GM23248 (cell line): Measurements from ENCODE around the gene STAP1. TPM values are rescaled to one million over a fixed set of nuclear protein-coding genes. Genes with fewer than 3 reads are reported as not detected.

Experiments
- DNase-seq: peaks from one replicate; pipeline ENCODE4 v3.0.0-alpha.2; 2015
- H2AFZ ChIP-seq: fragments of 200-600 bp; sonication (generic); 2 replicates; pipeline ENCODE4 v1.6.1; 2016; ENCODE audit warnings: antibody characterized with exemption
- H3F3A ChIP-seq: fragments of 200-600 bp; sonication (generic); 2 replicates; pipeline ENCODE4 v1.6.1; 2016; ENCODE audit warnings: mild to moderate bottlenecking, antibody characterized with exemption, mixed run types; ENCODE audit not compliant: insufficient read depth
- H3K27ac ChIP-seq: fragments of 200-600 bp; sonication (generic); 2 replicates; pipeline ENCODE4 v1.5.1; 2016; ENCODE audit warnings: mild to moderate bottlenecking
- H3K27me3 ChIP-seq: fragments of 200-600 bp; sonication (generic); replicated peaks from 2 replicates; pipeline ENCODE4 v1.6.1; 2016; ENCODE audit warnings: mild to moderate bottlenecking; ENCODE audit not compliant: insufficient read depth
- H3K36me3 ChIP-seq: fragments of 200-600 bp; sonication (generic); 2 replicates; pipeline ENCODE4 v1.6.1; 2016; ENCODE audit warnings: low read depth, mild to moderate bottlenecking
- H3K4me1 ChIP-seq: fragments of 200-600 bp; sonication (generic); 2 replicates; pipeline ENCODE4 v1.6.1; 2016; ENCODE audit warnings: mild to moderate bottlenecking; ENCODE audit not compliant: insufficient read depth
- H3K4me2 ChIP-seq: fragments of 200-600 bp; sonication (generic); one replicate; pipeline ENCODE4 v1.6.1; 2016; ENCODE audit warnings: mild to moderate bottlenecking; ENCODE audit not compliant: unreplicated experiment
- H3K4me3 ChIP-seq: fragments of 200-600 bp; sonication (generic); 2 replicates; pipeline ENCODE4 v1.5.1; 2016; ENCODE audit warnings: mild to moderate bottlenecking
- H3K79me2 ChIP-seq: fragments of 200-600 bp; sonication (generic); 2 replicates; pipeline ENCODE4 v1.6.1; 2016; ENCODE audit warnings: mild to moderate bottlenecking; ENCODE audit not compliant: insufficient read depth
- H3K9ac ChIP-seq: fragments of 200-600 bp; sonication (generic); 2 replicates; pipeline ENCODE4 v1.6.1; 2016; ENCODE audit warnings: mild to moderate bottlenecking
- H3K9me2 ChIP-seq: fragments of 200-600 bp; sonication (generic); 2 replicates; pipeline ENCODE4 v1.6.1; 2016; ENCODE audit warnings: mixed run types, mild to moderate bottlenecking, moderate library complexity; ENCODE audit not compliant: insufficient read depth
- H3K9me3 ChIP-seq: fragments of 200-600 bp; sonication (generic); one replicate; pipeline ENCODE4 v1.6.1; 2017; ENCODE audit warnings: low read depth
- H4K20me1 ChIP-seq: fragments of 200-600 bp; sonication (generic); 2 replicates; pipeline ENCODE4 v1.6.0; 2016; ENCODE audit not compliant: insufficient read depth
- EZH2 ChIP-seq: fragments of 200-600 bp; sonication (generic); IDR thresholded peaks from 2 replicates; pipeline ENCODE4 v1.6.1; 2018; ENCODE audit warnings: antibody characterized with exemption, mild to moderate bottlenecking; ENCODE audit not compliant: insufficient read depth, poor library complexity, severe bottlenecking
- EZH2phosphoT487 ChIP-seq: fragments of 200-600 bp; sonication (generic); IDR thresholded peaks from 2 replicates; pipeline ENCODE4 v1.6.1; 2018; ENCODE audit warnings: antibody characterized with exemption, moderate library complexity, mild to moderate bottlenecking, low read depth; ENCODE audit not compliant: insufficient read depth
- WGBS, 2 experiments: methylation state at CpG; one replicate each; pipeline ENCODE4 v1.1.6; 2015 to 2017; ENCODE audit warnings: low lambda C conversion rate in 2 of 2, low coverage in 1 of 2; ENCODE audit errors: missing lambda C conversion rate in 2 of 2; 5-methylcytosine and 5-hydroxymethylcytosine counted together
- in situ Hi-C: fragments of 300-500 bp; cut with MboI; formaldehyde crosslinking; loops from 2 replicates; pipeline ENCODE4 v1.15.0; 2020
- polyA plus RNA-seq: library from polyadenylated mRNA; unstranded; fragments of >200 nt; fragmentation: Nextera tagmentation; extraction: Ambion mirVana; gene quantifications from 2 replicates; pipeline ENCODE4 v1.2.1, GENCODE V29; 2016
- total RNA-seq: library from RNA; depleted of rRNA; stranded (reverse); fragments of >200 nt; shearing (Covaris generic); gene quantifications from 2 replicates; pipeline ENCODE4 v1.2.3, GENCODE V29; 2014

Gene STAP1
- total and polyA plus RNA-seq, 2 experiments from 2014 or later: not detected

DNA sequence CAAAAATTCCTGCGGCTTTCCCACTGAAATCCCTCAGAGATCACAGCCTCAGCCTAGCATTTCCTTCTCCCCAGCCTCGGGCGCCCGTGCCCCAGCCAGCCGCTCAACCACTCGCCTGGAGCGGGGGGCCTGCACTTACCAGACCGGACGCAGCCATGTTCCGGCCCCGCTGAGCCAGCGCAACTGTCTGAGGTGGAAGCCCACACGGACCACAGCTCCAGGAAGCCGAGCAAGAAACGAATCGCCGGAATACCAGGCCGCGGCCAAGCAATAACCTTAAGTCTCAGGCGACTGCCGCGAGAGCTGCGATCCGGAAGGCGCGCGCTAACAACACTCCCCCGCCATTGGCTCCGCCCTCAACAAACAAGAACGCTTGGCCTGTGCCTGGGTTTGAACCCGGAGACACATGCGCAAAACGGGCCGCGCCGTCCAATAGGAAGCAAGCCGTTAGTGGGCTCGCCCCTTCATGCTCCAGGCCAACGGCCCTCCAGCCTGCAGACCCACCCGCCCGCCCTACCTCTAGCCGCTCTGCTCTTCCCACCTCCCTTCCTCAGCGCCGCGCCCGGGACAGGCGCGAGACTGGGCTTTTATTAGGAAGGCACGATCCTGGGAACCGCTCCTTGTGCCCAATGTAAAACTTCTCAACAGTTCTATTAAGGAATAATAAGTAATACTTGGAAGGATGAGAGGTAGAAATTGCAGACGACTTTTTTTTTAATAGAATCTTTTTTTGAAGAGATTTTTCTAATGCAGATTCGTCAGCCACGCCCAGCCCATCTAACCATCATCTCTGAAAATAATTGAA is 13.1 kb upstream of the STAP1 start, which contains the start of gene CENPC:
Gene CENPC, minus strand, starts transcription at position 305 of the 805 bp plus-strand sequence. Its CDS starts 148 bp downstream, at position 157.
- Histone ChIP-seq H3K4me1 (peaks cover 15% of the 10 kb centered on the region; the same call in 1 of the 2 replicates), H4K20me1 (no peaks in the 10 kb centered on the region), H3K4me3 (peak within 1 kb of the TSS; percentile 96), H3K9me3 (no peaks in the 10 kb centered on the region), H3K4me2 (peak within 1 kb of the TSS; percentile 82), H3K36me3 (0 out of 2 replicates have a peak, but pooled peaks cover 12% of the 10 kb centered on the region), H3K27ac (peak within 1 kb of the TSS; percentile 95), H3K27me3 (no peaks in the 10 kb centered on the region), H3K9ac (peak within 1 kb of the TSS; percentile 99), H3F3A (no peaks in the 10 kb centered on the region), H3K9me2 (no peaks in the 10 kb centered on the region), H3K79me2 (peaks cover 47% of the 10 kb centered on the region), H2AFZ (peak within 1 kb of the TSS; percentile 97)
- DNase-seq: peak; percentile 99
- in situ Hi-C loops: no loop called here
- 1% methylated on average over 42 to 51 of the region's 53 CpGs for WGBS, 2 experiments
- TF ChIP-seq EZH2 (no peak), EZH2phosphoT487 (no peak)

DNA sequence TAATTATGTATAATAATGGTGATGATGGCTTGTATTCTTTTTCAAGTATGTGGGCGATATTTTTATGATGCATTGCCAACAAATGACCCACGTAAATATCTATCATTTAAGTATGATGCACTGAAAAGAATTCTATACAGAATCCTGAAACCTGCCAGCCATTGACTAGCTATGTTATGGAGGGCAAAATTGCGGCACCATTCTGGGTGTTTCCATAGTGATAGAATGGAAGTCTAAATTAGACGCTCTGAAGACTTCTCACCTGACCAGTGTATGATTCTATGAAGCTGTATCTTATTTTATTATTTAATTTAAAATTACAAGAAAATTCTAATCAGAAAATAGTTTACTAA is 12.5 kb upstream of the STAP1 start:
- Histone ChIP-seq H3K4me1 (peaks cover 15% of the 10 kb centered on the region; the same call in 1 of the 2 replicates), H3F3A (no peaks in the 10 kb centered on the region), H3K79me2 (peaks cover 43% of the 10 kb centered on the region), H3K36me3 (0 out of 2 replicates have a peak, but pooled peaks cover 12% of the 10 kb centered on the region), H4K20me1 (no peaks in the 10 kb centered on the region), H3K9ac (peak overlapping the region; percentile 77), H3K9me2 (no peaks in the 10 kb centered on the region), H3K27me3 (no peaks in the 10 kb centered on the region), H3K9me3 (no peaks in the 10 kb centered on the region), H3K4me2 (peak overlapping the region; percentile 58), H3K4me3 (peak overlapping the region; percentile 96), H3K27ac (peak overlapping the region; percentile 51), H2AFZ (peak overlapping the region; percentile 78)
- in situ Hi-C loops: no loop called here
- WGBS, 2 experiments: 41 to 47% methylated on average over 4 of the region's 4 CpGs
- no peak for DNase-seq
- no peak for TF ChIP-seq EZH2phosphoT487
- no peak for TF ChIP-seq EZH2

DNA sequence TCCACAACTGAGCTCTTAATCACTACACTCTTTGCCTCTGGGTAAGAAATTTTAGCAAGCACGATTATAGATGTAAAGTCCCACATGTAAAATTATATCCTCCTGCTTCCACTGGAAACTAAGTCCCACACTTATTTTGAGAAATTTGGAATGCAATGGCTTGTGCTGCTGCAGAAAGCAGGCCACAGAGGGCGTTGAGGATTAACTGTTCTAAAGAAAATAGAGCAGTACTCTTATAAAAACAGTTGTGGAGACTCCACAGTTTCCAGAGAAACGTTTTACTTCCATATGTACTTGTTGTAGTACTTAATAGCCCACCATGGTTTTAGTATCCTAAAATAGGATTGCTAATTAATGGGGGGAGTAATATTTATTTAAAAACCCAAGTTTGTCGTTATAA is 11.6 kb upstream of the STAP1 start:
- TF ChIP-seq EZH2 (no peak), EZH2phosphoT487 (no peak)
- Histone ChIP-seq H3K4me2 (no peak overlapping the region), H3K27me3 (no peaks in the 10 kb centered on the region), H3K4me3 (no peak overlapping the region), H3K27ac (no peak overlapping the region), H4K20me1 (no peaks in the 10 kb centered on the region), H3K9ac (no peak overlapping the region), H3F3A (no peaks in the 10 kb centered on the region), H2AFZ (peak overlapping the region; percentile 70), H3K36me3 (0 out of 2 replicates have a peak, but pooled peaks cover 9% of the 10 kb centered on the region), H3K79me2 (peaks cover 33% of the 10 kb centered on the region), H3K4me1 (peaks cover 15% of the 10 kb centered on the region; the same call in 1 of the 2 replicates), H3K9me2 (no peaks in the 10 kb centered on the region), H3K9me3 (no peaks in the 10 kb centered on the region)
- DNase-seq: no peak
- in situ Hi-C loops: no loop called here
- 52 to 53% methylated on average over 4 of the region's 4 CpGs for WGBS, 2 experiments

DNA sequence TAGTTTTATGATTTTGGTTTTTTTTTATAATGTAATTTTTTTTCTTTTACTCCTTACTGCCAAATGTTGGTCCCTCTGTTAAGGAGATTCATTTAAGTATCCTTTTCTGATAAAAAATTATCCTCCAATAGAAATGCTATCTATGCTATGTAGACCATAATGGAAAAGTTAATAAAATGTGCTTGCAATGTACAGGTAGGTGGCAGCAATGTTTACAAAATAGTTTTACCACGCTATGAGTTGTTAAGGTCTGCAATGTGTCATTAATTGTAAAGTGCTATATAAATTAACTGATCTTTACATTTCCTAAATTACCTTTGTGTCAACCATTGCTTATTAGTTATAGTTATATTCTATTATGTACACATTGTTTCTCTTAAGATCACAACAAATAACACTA is 9.4 kb upstream of the STAP1 start:
- Histone ChIP-seq H3K9me2 (no peaks in the 10 kb centered on the region), H3K79me2 (peaks cover 11% of the 10 kb centered on the region), H3K27me3 (no peaks in the 10 kb centered on the region), H3K9ac (no peak overlapping the region), H3K9me3 (no peaks in the 10 kb centered on the region), H3F3A (no peaks in the 10 kb centered on the region), H3K27ac (no peak overlapping the region), H4K20me1 (no peaks in the 10 kb centered on the region), H3K4me3 (no peak overlapping the region), H3K4me2 (no peak overlapping the region), H2AFZ (no peak overlapping the region), H3K4me1 (peaks cover 5% of the 10 kb centered on the region; the same call in 1 of the 2 replicates), H3K36me3 (no peaks in the 10 kb centered on the region)
- TF ChIP-seq EZH2: no peak
- TF ChIP-seq EZH2phosphoT487: no peak
- DNase-seq: peak; percentile 28
- in situ Hi-C loops: no loop called here
- 0 to 4% methylated on average over 1 of the region's 1 CpG for WGBS, 2 experiments
